Endothelial cell (in vitro differentiated cells): ENCODE measurements around the gene GMCL2. TPM values are rescaled to one million over a fixed set of nuclear protein-coding genes. Genes with fewer than 3 reads are reported as not detected.

Experiments used
- DNase-seq: peaks from one replicate; pipeline ENCODE4 v3.0.0; 2021; ENCODE audit warnings: low spot score
- H3K27ac Mint-ChIP-seq: one replicate; pipeline ENCODE4 v1.8.0; 2021; ENCODE audit warnings: mixed read lengths, inconsistent platforms; ENCODE audit not compliant: unreplicated experiment
- H3K27me3 Mint-ChIP-seq: one replicate; pipeline ENCODE4 v1.8.0; 2021; ENCODE audit warnings: mild to moderate bottlenecking, moderate library complexity, mixed read lengths, inconsistent platforms; ENCODE audit not compliant: unreplicated experiment
- H3K36me3 Mint-ChIP-seq: one replicate; pipeline ENCODE4 v1.8.0; 2021; ENCODE audit warnings: mild to moderate bottlenecking, low read depth, mixed read lengths, inconsistent platforms; ENCODE audit not compliant: unreplicated experiment
- H3K4me1 Mint-ChIP-seq: one replicate; pipeline ENCODE4 v1.8.0; 2021; ENCODE audit warnings: mild to moderate bottlenecking, mixed read lengths, inconsistent platforms; ENCODE audit not compliant: unreplicated experiment
- H3K4me3 Mint-ChIP-seq: one replicate; pipeline ENCODE4 v1.8.0; 2021; ENCODE audit warnings: mild to moderate bottlenecking, mixed read lengths, inconsistent platforms; ENCODE audit not compliant: unreplicated experiment
- H3K9me3 Mint-ChIP-seq: one replicate; pipeline ENCODE4 v1.8.0; 2021; ENCODE audit warnings: mixed read lengths, inconsistent platforms; ENCODE audit not compliant: unreplicated experiment
- CTCF ChIP-seq: fragments of 200-600 bp; sonication (generic); IDR thresholded peaks from one replicate; pipeline ENCODE4 v1.5.0; 2021; ENCODE audit warnings: antibody characterized with exemption; ENCODE audit not compliant: unreplicated experiment
- total RNA-seq: library from RNA; stranded (reverse); fragmentation: NEBNext Ultra II Directional; extraction: Animal tissue kit (Norgen Biotek cat#: 25700); gene quantifications from one replicate; pipeline ENCODE4 v1.2.1, GENCODE V29; 2021; ENCODE audit not compliant: unreplicated experiment

The GMCL2 gene
- total RNA-seq, 1 donor from 2014 or later: not detected

- DNase-seq: no peak
- no peak for TF ChIP-seq CTCF
- H3K9me3 Mint-ChIP-seq: no peaks in the 10 kb centered on the region
- no peak overlapping the region for H3K27ac Mint-ChIP-seq
- H3K4me3 Mint-ChIP-seq: peak overlapping the region; percentile 26
- H3K4me1 Mint-ChIP-seq: peaks cover 6% of the 10 kb centered on the region
- no peaks in the 10 kb centered on the region for H3K36me3 Mint-ChIP-seq
- H3K27me3 Mint-ChIP-seq: peaks cover 4% of the 10 kb centered on the region
Measured at GRCh38 chr5:178162481-178162880, 24.7 kb downstream of the GMCL2 start.

GRCh38 chr5:178160176-178160575 lies 27.0 kb downstream of the GMCL2 start:
- peaks cover 8% of the 10 kb centered on the region for H3K27me3 Mint-ChIP-seq
- TF ChIP-seq CTCF: no peak
- no peak for DNase-seq
- H3K36me3 Mint-ChIP-seq: no peaks in the 10 kb centered on the region
- H3K4me1 Mint-ChIP-seq: peaks cover 6% of the 10 kb centered on the region
- no peak overlapping the region for H3K27ac Mint-ChIP-seq
- no peaks in the 10 kb centered on the region for H3K9me3 Mint-ChIP-seq
- no peak overlapping the region for H3K4me3 Mint-ChIP-seq

GRCh38 chr5:178155065-178155464 lies 32.1 kb downstream of the GMCL2 start:
- Mint-ChIP-seq H3K4me3 (no peak overlapping the region), H3K4me1 (peaks cover 22% of the 10 kb centered on the region)
- TF ChIP-seq CTCF: no peak

GRCh38 chr5:178153530-178154340 lies 33.4 kb downstream of the GMCL2 start, which contains the start of gene NHP2:
Gene NHP2 (minus strand): TSS chr5:178153885. CDS start chr5:178153817, 68 bp downstream.
- TF ChIP-seq CTCF: no peak
- H3K36me3 Mint-ChIP-seq: peaks cover 24% of the 10 kb centered on the region
- peaks cover 27% of the 10 kb centered on the region for H3K4me1 Mint-ChIP-seq
- peaks cover 4% of the 10 kb centered on the region for H3K9me3 Mint-ChIP-seq
- peaks cover 15% of the 10 kb centered on the region for H3K27me3 Mint-ChIP-seq
- H3K27ac Mint-ChIP-seq: peak within 1 kb of the TSS; percentile 61
- peak within 1 kb of the TSS; percentile 96 for H3K4me3 Mint-ChIP-seq
- DNase-seq: peak; percentile 97

More at GRCh38 chr5:178155065-178155464, 32.1 kb downstream of the GMCL2 start:
- peaks cover 16% of the 10 kb centered on the region for H3K36me3 Mint-ChIP-seq
- no peak overlapping the region for H3K27ac Mint-ChIP-seq
- H3K9me3 Mint-ChIP-seq: peaks cover 2% of the 10 kb centered on the region
- DNase-seq: no peak
- peaks cover 12% of the 10 kb centered on the region for H3K27me3 Mint-ChIP-seq
